Measurements from ENCODE around the gene RHBDF2. TPM values are rescaled to one million over a fixed set of nuclear protein-coding genes. Genes with fewer than 3 reads are reported as not detected.

Gene RHBDF2
- total and polyA plus RNA-seq, 2 donors (not counting 1 experiment from before 2014, with no cell fraction given): 288 to 482 TPM

DNA sequence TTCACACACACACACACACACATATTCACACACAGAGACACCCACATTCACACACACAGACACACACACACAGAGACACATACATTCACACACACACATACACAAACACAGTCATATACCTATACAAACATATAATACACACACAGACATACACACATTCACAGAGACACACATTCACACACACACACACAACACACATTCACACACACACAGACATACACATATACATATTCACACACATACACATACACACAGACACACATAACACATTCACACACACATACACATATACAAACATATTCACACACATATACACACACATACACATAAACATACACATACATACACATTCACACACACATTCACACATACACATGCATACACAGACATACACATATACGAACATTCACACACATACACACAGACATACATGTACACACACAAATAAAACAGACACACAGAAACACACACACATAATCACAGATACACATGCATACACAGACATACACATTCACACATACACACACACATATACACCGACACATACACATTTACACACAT, 46.5 kb upstream of the RHBDF2 start:
- Mint-ChIP-seq H3K27ac (no peak overlapping the region), H3K4me1 (peaks cover 7% of the 10 kb centered on the region), H3K27me3 (peaks cover 12% of the 10 kb centered on the region), H3K4me3 (no peak overlapping the region), H3K9me3 (ENCODE audit: insufficient read depth) (no peaks in the 10 kb centered on the region)
- WGBS (ENCODE audit: insufficient coverage): 91% methylated on average over 2 of the region's 2 CpGs
- no peaks in the 10 kb centered on the region for H3K79me2 ChIP-seq (ENCODE audit: control insufficient read depth, insufficient read depth, low read length)
- H4K20me1 ChIP-seq (ENCODE audit: control insufficient read depth, insufficient read depth, low read length, poor library complexity, severe bottlenecking): no peaks in the 10 kb centered on the region
- no peak for DNase-seq
- H3K36me3 ChIP-seq (replicated peaks in 1 of 2; ENCODE audit: control extremely low read depth in 1 of 2, control insufficient read depth in 1 of 2, extremely low read depth in 1 of 2, insufficient read depth in 2 of 2, low read length in 1 of 2): peaks cover 0 to 3% of the 10 kb centered on the region in 2 experiments
- H3K27me3 ChIP-seq (replicated peaks in 1 of 4; ENCODE audit: control extremely low read depth in 1 of 4, control insufficient read depth in 3 of 4, insufficient read depth in 4 of 4, low read length in 3 of 4): peaks cover 0 to 7% (median 3%) of the 10 kb centered on the region in 4 experiments
- peaks cover 4 to 8% of the 10 kb centered on the region in 2 donors for H3K4me1 ChIP-seq (ENCODE audit: control insufficient read depth in 2 of 2, insufficient read depth in 2 of 2, low read length in 2 of 2)
- no peak overlapping the region for H3K4me2 ChIP-seq (replicated peaks; ENCODE audit: low read depth, low read length, poor library complexity, severe bottlenecking)
- ChIA-PET CTCF (interaction anchor here (0.8 to 5.6 kb wide), 15 partner anchors 9 to 89 kb away, joined by 3 to 156 read pairs (median 12); no protein-coding TSS in a partner anchor), POLR2A (interaction anchor here (1.2 kb wide), 1 partner anchor 10 kb away, joined by 3 read pairs; no protein-coding TSS in a partner anchor)
- no peak for ATAC-seq (ENCODE audit: low read depth)
- H2AFZ ChIP-seq (ENCODE audit: insufficient read depth, low read depth, low read length, poor library complexity, severe bottlenecking): no peak overlapping the region
- no peaks in the 10 kb centered on the region for H3K9me3 ChIP-seq (ENCODE audit: control extremely low read depth in 1 of 3, control insufficient read depth in 2 of 3, insufficient read depth in 1 of 3, low read length in 2 of 3)
- H3K27ac ChIP-seq (ENCODE audit: low read length in 2 of 2): no peak overlapping the region
- no peak overlapping the region for H3K9ac ChIP-seq (ENCODE audit: low read length)
- no peak for TF ChIP-seq CTCF (IDR thresholded peaks at IDR 0.05)
- TF ChIP-seq EZH2 (IDR thresholded peaks at IDR 0.05; ENCODE audit: borderline replicate concordance, insufficient read depth, low read depth, low read length, poor library complexity, severe bottlenecking): no peak
- intact Hi-C loops (cut with micrococcal nuclease): loop anchor here (1.0 to 5.0 kb wide), 6 partner anchors 19 to 244 kb away; partner anchors contain the start of gene AANAT
- H3K4me3 ChIP-seq (ENCODE audit: control extremely low read depth in 1 of 5, extremely low read depth in 1 of 5, insufficient read depth in 1 of 5, low read depth in 2 of 5, low read length in 4 of 5): no peak overlapping the region

DNA sequence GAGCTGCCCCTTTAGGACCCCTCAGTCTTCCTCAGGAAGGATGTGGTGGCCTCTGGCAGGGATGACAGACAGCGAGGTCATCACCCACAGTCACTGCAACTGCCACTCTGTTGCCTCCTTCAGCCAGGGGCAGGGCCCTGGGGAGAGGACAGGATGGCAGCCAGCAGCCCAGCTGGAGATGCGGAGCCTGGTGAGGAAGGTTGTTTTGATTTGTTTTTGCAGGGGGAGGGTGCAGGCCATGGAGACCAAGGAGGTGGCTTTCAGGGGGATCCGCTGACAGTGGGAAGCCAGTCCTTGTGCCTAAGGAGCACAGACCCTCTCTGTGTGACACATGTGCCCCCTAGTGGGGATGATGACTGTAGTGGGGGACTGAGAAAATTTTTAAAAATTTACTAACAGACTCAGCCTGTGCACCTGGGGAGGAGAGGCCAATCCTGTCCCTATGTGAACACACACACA, 46.0 kb upstream of the RHBDF2 start:
- Histone ChIP-seq H3K9me3 (ENCODE audit: control extremely low read depth in 1 of 3, control insufficient read depth in 2 of 3, insufficient read depth in 1 of 3, low read length in 2 of 3) (no peaks in the 10 kb centered on the region), H3K79me2 (ENCODE audit: control insufficient read depth, insufficient read depth, low read length) (no peaks in the 10 kb centered on the region), H3K4me2 (replicated peaks; ENCODE audit: low read depth, low read length, poor library complexity, severe bottlenecking) (no peak overlapping the region), H3K4me1 (ENCODE audit: control insufficient read depth in 2 of 2, insufficient read depth in 2 of 2, low read length in 2 of 2) (peaks cover 4 to 8% of the 10 kb centered on the region in 2 donors), H3K27ac (ENCODE audit: low read length in 2 of 2) (no peak overlapping the region), H4K20me1 (ENCODE audit: control insufficient read depth, insufficient read depth, low read length, poor library complexity, severe bottlenecking) (no peaks in the 10 kb centered on the region), H3K9ac (ENCODE audit: low read length) (no peak overlapping the region), H2AFZ (ENCODE audit: insufficient read depth, low read depth, low read length, poor library complexity, severe bottlenecking) (no peak overlapping the region), H3K36me3 (replicated peaks in 1 of 2; ENCODE audit: control extremely low read depth in 1 of 2, control insufficient read depth in 1 of 2, extremely low read depth in 1 of 2, insufficient read depth in 2 of 2, low read length in 1 of 2) (peaks cover 0 to 3% of the 10 kb centered on the region in 2 experiments), H3K4me3 (ENCODE audit: control extremely low read depth in 1 of 5, extremely low read depth in 1 of 5, insufficient read depth in 1 of 5, low read depth in 2 of 5, low read length in 4 of 5) (no peak overlapping the region), H3K27me3 (replicated peaks in 1 of 4; ENCODE audit: control extremely low read depth in 1 of 4, control insufficient read depth in 3 of 4, insufficient read depth in 4 of 4, low read length in 3 of 4) (peaks cover 0 to 7% (median 3%) of the 10 kb centered on the region in 4 experiments)
- ChIA-PET POLR2A (interaction anchor here (0.8 to 1.2 kb wide), 4 partner anchors 10 to 31 kb away, joined by 3 read pairs; no protein-coding TSS in a partner anchor), CTCF (interaction anchor here (0.7 to 5.6 kb wide), 23 partner anchors 8 to 242 kb away, joined by 3 to 156 read pairs (median 5); partner anchors contain the start of gene AANAT)
- Mint-ChIP-seq H3K4me3 (no peak overlapping the region), H3K9me3 (ENCODE audit: insufficient read depth) (no peaks in the 10 kb centered on the region), H3K27ac (no peak overlapping the region), H3K27me3 (peaks cover 17% of the 10 kb centered on the region), H3K4me1 (peaks cover 7% of the 10 kb centered on the region)
- intact Hi-C loops (cut with micrococcal nuclease): loop anchor here (1.0 to 5.0 kb wide), 6 partner anchors 19 to 244 kb away; partner anchors contain the start of gene AANAT
- DNase-seq (peak; percentile 78), ATAC-seq (ENCODE audit: low read depth) (peak; percentile 90)
- WGBS (ENCODE audit: insufficient coverage): 11% methylated on average over 3 of the region's 3 CpGs
- TF ChIP-seq EZH2 (IDR thresholded peaks at IDR 0.05; ENCODE audit: borderline replicate concordance, insufficient read depth, low read depth, low read length, poor library complexity, severe bottlenecking): no peak
- peak; percentile 66 for TF ChIP-seq CTCF (IDR thresholded peaks at IDR 0.05)

All from B cell (primary cell).